DND-41 (cell line): Measurements from ENCODE around the gene SLC1A2.

Source experiments
- CTCF ChIP-seq: IDR thresholded peaks from 2 replicates; pipeline ENCODE4 v1.5.1; 2012; ENCODE audit warnings: borderline replicate concordance, low read length, moderate library complexity, mild to moderate bottlenecking; ENCODE audit not compliant: poor library complexity, severe bottlenecking; ENCODE audit errors: extremely low read depth
- EZH2 ChIP-seq: IDR thresholded peaks from 3 replicates; pipeline ENCODE4 v1.6.1; 2012; ENCODE audit warnings: borderline replicate concordance, low read depth, mild to moderate bottlenecking, moderate library complexity, low read length, inconsistent platforms; ENCODE audit not compliant: severe bottlenecking

GRCh38 chr11:35402751-35403660 lies 16.4 kb downstream of the SLC1A2 start:
- TF ChIP-seq CTCF, result no peak
- TF ChIP-seq EZH2, result no peak
